GM12873 (cell line): Measurements from ENCODE around the gene LRRTM4.

Experiments used
- TF ChIP-seq, protein P1 (sequence below): IDR thresholded peaks from 2 replicates; pipeline ENCODE4 v1.5.1; 2012; ENCODE audit warnings: low read depth, mild to moderate bottlenecking, moderate library complexity, low read length, control low read depth; ENCODE audit not compliant: insufficient read depth; ENCODE audit errors: missing control alignments

Gene LRRTM4

DNA sequence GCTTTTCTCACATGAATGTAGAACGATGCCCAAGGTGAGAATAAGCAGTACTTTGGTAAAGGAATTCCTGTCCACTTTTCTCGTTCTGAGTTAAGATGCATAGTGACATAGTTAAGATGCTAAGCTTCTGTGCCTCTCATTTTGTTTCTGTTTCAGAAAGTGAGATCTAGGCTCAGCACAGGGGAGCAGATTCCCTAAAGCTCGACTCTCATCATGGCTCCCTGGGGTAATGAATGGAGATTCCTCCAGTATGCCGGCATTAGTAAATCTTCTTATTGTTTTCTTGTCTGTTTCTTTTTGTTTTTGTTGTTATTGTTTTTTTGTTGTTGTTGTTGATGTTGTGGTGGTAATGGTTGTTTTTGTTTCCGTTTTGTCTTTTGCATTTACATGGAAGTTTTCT, 225.4 kb downstream of the LRRTM4 start:
- TF ChIP-seq, protein P1, sequence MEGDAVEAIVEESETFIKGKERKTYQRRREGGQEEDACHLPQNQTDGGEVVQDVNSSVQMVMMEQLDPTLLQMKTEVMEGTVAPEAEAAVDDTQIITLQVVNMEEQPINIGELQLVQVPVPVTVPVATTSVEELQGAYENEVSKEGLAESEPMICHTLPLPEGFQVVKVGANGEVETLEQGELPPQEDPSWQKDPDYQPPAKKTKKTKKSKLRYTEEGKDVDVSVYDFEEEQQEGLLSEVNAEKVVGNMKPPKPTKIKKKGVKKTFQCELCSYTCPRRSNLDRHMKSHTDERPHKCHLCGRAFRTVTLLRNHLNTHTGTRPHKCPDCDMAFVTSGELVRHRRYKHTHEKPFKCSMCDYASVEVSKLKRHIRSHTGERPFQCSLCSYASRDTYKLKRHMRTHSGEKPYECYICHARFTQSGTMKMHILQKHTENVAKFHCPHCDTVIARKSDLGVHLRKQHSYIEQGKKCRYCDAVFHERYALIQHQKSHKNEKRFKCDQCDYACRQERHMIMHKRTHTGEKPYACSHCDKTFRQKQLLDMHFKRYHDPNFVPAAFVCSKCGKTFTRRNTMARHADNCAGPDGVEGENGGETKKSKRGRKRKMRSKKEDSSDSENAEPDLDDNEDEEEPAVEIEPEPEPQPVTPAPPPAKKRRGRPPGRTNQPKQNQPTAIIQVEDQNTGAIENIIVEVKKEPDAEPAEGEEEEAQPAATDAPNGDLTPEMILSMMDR: no peak

DNA sequence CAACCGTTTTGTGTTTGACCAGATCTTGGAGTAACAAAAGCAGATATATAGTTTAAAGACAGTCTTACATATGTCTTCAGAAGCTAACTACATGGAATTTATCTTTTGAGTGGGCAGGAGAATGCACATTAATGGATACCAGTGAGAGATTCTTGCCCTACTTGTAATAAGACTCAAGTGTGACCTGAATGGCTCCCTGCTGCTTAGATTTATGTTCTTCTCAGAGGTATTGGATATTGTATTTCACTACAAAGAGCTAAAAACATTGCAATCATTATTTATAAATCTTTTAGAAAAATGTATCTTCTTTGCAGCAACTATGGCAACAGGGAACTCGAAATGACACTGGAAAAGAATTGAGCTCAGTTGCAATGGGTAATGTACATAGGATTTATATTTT, 227.7 kb downstream of the LRRTM4 start:
- TF ChIP-seq, protein P1: no peak

DNA sequence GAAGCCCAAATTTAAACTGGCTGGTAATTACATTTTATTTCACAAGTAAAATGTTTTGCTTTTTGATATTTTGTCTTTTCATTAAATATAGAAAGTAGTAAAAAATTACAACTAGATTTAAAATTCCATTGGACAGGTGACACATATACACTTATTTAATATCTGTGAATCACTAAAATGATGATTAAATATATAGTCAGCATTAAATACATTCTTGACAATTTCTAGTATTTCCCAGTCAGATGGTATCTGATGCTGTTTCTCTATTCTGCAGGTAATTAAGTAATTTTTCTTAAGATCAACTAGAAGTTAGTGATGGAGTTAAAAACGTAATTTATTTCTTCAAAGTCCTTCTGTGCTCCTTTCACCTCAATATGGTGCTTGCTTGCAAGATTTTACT, 237.8 kb downstream of the LRRTM4 start:
- TF ChIP-seq, protein P1: no peak

DNA sequence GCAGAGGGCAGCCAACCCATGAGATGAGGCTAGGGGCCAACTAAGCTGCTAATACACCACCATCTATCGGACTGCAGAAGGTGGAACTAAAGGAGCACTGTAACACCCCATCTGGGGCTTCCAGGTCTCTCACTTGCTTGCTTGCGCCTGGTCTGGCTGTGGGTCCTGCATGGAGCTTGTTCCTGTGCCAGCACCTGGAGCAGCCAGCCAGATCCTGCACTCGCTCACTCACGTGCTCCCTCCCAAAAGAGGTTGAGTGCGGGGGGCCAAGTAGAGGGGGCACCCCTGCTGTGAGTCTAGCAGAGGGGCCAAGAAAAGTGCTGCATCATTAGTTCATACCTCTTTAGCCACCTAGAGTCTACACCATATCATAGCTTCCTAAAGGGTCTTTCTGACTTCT, 250.9 kb downstream of the LRRTM4 start:
- TF ChIP-seq, protein P1: no peak

DNA sequence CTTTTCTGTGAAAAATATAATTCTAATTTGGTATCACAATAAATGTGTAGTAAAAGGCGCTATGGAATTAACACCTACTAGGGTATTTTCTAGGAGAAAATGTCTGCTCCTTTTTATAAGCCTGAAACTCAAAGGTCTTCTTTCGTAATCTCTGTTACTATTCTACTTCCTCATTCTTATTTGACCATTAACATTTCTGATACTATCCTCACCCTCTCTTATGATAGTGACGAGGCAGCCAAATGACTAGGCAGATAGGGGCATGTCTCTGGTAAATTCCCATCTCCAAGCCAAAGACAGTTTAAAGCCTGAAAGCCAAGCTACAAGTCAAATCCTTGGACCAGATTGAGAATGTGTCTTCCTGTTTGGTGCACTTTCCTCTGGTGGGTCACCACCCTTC, 251.7 kb downstream of the LRRTM4 start:
- TF ChIP-seq, protein P1: no peak

DNA sequence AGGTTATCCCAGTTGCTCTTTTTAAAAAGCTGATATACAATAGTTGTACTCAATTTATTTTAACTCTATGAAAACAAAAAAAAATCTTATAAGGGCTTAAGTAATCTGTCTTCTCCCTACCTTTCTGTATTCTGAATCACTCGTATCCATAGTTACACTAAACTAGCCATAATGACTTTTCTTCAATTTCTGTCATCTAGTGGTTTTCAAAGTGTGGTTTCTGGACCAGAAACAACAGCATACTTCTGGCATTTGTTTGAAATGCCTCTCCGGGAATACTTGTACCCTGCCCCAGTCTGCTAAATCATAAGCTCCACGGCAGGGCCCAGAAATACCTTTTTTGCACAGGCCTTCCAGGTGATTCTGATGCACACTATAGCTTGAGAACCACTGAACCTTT, 253.6 kb downstream of the LRRTM4 start:
- TF ChIP-seq, protein P1: no peak

DNA sequence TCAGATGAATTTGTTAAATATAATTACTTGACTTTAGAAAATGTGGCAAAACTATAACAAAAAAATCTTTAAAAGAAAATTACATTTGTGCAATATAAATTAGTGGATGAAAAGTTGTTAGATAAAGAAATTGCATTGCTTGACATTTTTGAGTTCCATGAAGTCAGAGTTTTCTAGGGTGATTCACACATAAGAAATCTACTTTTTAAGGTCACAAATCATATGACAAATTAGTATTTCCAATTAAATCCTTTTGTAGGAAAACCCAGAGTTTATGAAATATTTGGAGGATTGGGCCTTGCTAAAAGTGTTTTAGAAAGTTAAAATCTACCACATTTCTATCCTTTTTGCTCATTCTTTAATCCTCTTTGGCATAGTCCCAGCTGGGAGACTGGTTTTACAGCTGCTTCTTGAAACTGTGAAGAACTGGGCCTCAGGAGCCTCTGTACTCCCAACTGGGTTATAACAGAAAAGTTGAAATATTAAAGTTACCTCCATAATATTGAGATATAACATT, 289.2 kb downstream of the LRRTM4 start:
- TF ChIP-seq, protein P1: no peak

DNA sequence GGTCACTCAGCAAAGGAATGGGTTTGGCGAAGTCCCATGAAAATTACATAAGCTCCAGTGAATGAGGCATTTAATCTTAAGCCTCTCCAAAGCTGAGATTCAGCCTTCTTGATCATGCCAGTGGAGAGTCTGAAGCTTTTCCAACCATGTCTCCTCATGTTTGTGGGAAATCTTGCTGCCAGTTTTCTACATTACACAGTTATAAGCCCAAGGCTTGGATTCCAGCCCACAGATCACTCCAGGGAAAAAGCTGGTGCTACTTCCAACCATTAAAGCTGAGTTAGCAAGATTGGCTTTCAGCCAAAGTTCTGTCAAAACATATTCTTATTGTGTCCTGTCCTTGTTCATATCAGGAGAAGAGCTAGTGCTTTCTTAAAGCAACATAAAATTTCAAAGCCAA, 293.8 kb downstream of the LRRTM4 start:
- TF ChIP-seq, protein P1: no peak
